NCI-H2081 treated with DMSO at 0.1 percent for 48 hours (cell line): Measurements from ENCODE around the gene PLD2.
"Not testable (repeated sequence)": the region's sequence is repeated elsewhere in the genome, so short reads cannot be mapped to it uniquely, and the experiment has no call there.

Experiments used
- DNase-seq: peaks from one replicate; lab custom pipeline; 2025; lab: John Stamatoyannopoulos, UW

PLD2 gene

GRCh38 chr17:4858068-4858881, 51.3 kb downstream of the PLD2 start:
- no peak for DNase-seq

GRCh38 chr17:4858882-4859260, 51.9 kb downstream of the PLD2 start:
- DNase-seq, result no peak

GRCh38 chr17:4859816-4860625, 53.1 kb downstream of the PLD2 start:
- no peak for DNase-seq

GRCh38 chr17:4860651-4861050, 53.7 kb downstream of the PLD2 start:
- no peak for DNase-seq

- DNase-seq, result no peak
Observed at GRCh38 chr17:4861052-4861451, 54.1 kb downstream of the PLD2 start.

GRCh38 chr17:4862720-4863119, 55.8 kb downstream of the PLD2 start:
- DNase-seq, result no peak

- DNase-seq, result no peak
Observed at GRCh38 chr17:4863321-4863720, 56.4 kb downstream of the PLD2 start.

GRCh38 chr17:4867535-4867934, 60.6 kb downstream of the PLD2 start:
- not testable (repeated sequence) for DNase-seq

- not testable (repeated sequence) for DNase-seq
Observed at GRCh38 chr17:4869058-4869998, 62.4 kb downstream of the PLD2 start.

- DNase-seq, result no peak
Observed at GRCh38 chr17:4870855-4871254, 63.9 kb downstream of the PLD2 start.

- DNase-seq, result no peak
Observed at GRCh38 chr17:4872786-4873185, 65.8 kb downstream of the PLD2 start.
